Ishikawa (cell line): ENCODE results near the gene NHSL1.

Source experiments
- CEBPB ChIP-seq: IDR thresholded peaks from 2 replicates; pipeline ENCODE4 v1.6.1; 2012
- EGR1 ChIP-seq: IDR thresholded peaks from 2 replicates; pipeline ENCODE4 v1.6.1; 2012
- EP300 ChIP-seq: IDR thresholded peaks from 2 replicates; pipeline ENCODE4 v1.6.1; 2012; ENCODE audit warnings: borderline replicate concordance
- REST ChIP-seq: IDR thresholded peaks from 2 replicates; pipeline ENCODE4 v1.6.1; 2012; ENCODE audit warnings: low read depth, mild to moderate bottlenecking
- TAF1 ChIP-seq: IDR thresholded peaks from 2 replicates; pipeline ENCODE4 v1.6.1; 2012; ENCODE audit warnings: low read depth, mild to moderate bottlenecking
- USF1 ChIP-seq: IDR thresholded peaks from 2 replicates; pipeline ENCODE4 v1.6.1; 2012

- TF ChIP-seq EP300: no peak
- no peak for TF ChIP-seq CEBPB
- TF ChIP-seq USF1: no peak
- no peak for TF ChIP-seq EGR1
- no peak for TF ChIP-seq TAF1
- no peak for TF ChIP-seq REST
Measured at GRCh38 chr6:138476116-138476515, 23.2 kb downstream of the NHSL1 start.
